ENCODE measurements around the gene DHX9.

DNA sequence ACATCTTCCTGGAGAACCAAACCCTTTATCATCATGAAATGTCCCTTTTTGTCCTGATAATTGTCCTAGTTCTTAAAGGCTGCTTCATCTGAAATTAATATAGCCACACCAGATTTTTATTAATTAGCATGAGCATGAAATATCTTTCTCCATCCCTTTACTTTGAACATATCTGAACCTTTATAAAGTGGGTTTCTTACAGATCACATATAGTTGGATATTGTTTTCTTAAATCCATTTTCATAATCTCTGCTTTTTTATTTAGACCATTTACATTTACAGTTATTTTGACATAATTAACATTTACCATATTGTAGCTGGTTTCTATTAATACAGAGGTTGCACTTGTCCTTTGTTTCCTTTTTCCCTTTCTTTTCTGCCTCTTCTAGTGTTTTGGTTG is 96.6 kb downstream of the DHX9 start:
- TF ChIP-seq, protein P1, sequence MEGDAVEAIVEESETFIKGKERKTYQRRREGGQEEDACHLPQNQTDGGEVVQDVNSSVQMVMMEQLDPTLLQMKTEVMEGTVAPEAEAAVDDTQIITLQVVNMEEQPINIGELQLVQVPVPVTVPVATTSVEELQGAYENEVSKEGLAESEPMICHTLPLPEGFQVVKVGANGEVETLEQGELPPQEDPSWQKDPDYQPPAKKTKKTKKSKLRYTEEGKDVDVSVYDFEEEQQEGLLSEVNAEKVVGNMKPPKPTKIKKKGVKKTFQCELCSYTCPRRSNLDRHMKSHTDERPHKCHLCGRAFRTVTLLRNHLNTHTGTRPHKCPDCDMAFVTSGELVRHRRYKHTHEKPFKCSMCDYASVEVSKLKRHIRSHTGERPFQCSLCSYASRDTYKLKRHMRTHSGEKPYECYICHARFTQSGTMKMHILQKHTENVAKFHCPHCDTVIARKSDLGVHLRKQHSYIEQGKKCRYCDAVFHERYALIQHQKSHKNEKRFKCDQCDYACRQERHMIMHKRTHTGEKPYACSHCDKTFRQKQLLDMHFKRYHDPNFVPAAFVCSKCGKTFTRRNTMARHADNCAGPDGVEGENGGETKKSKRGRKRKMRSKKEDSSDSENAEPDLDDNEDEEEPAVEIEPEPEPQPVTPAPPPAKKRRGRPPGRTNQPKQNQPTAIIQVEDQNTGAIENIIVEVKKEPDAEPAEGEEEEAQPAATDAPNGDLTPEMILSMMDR (IDR thresholded peaks at IDR 0.05) = no peak
- no peak for TF ChIP-seq POLR2A (IDR thresholded peaks at IDR 0.05)

Measured in vagina (tissue), 2 donors.